HG03432 (cell line): ENCODE measurements around the gene BMP3.

Experiments
- ATAC-seq: cut with Tn5 transposase; IDR thresholded peaks from one replicate; pipeline ENCODE4 v1.9.1; 2021; ENCODE audit warnings: mild to moderate bottlenecking, moderate library complexity; ENCODE audit not compliant: unreplicated experiment

The BMP3 gene

DNA sequence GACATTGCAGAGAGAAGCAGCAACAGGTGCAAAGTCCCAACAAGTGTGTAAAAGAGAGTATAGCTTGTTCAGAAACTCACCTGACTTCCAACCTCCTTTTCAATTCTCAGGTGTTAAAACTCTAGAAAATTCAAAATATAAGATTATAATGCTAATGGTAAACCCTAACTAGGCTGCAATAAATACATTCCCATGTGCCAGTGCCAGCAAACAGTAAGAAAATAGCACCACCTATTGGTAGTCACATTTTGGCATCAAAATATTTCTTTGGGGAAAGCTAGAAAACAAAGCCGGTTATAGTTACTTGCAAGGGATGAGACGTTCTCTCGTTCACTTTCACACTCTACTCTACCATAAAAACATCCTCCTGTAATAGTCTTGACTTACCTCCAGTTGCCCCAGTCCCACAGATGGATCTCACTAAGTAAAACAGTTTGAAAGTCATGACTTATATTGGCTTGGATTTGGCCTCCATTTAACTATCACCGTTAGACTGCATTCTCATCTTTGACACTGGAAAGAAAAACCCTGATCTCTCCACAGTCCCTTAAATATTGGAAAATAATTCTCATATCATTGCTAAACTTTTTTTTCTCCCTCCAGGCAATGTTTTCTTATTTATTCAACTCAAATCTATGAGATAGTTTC, 9.6 kb downstream of the BMP3 start:
- ATAC-seq = peak; percentile 64

- ATAC-seq = no peak
These were observed 12.3 kb downstream of the BMP3 start for GRCh38 chr4:81042578-81043365.

- ATAC-seq = no peak
These were observed 18.8 kb downstream of the BMP3 start for GRCh38 chr4:81049330-81049729.

GRCh38 chr4:81049907-81050306, 19.4 kb downstream of the BMP3 start:
- no peak for ATAC-seq

DNA sequence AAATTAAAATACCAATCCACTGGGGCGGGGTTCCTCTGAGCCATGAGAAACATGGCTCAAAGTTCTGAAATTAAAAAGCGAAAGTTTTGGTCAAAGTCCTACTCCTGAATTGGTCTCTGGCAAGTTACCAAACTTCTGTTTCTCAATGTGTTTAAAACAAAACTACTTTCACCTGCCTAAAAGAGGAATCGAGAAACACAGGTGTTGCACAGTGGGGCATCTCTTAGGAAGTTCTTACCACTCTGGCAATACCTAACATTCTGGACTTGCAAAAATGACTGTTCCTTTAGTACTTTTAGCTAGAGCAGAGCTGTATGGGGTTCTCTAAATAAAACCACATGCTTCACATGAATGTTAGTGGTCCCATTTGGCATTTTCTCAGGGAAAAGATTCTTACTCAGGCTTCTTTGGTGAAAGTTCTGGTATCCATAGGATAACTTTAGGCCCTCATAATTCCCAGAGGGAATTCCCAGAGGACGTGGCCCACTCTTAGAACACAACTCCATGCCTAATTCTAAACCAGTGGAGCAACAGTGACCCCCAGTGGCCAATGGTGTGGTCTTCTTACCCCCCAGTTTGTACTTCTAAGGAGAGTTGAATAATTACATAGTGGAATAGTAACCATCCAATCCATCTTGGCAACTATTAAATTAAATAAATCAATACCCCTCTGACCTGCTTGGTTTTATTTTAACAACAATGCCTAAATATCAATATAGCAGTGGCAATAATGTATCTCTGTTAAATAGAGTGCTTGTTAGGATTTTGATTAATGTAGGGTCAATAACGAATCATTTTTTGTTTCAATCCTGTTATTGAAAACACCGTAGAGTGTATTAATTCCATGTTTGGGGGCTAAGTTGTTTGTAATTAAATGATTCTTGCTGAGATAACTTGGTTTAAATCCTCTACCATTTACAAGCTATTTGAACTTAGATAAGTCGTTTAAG, 21.9 kb downstream of the BMP3 start:
- ATAC-seq = peak; percentile 100

GRCh38 chr4:81058621-81059020, 28.1 kb downstream of the BMP3 start:
- no peak for ATAC-seq

DNA sequence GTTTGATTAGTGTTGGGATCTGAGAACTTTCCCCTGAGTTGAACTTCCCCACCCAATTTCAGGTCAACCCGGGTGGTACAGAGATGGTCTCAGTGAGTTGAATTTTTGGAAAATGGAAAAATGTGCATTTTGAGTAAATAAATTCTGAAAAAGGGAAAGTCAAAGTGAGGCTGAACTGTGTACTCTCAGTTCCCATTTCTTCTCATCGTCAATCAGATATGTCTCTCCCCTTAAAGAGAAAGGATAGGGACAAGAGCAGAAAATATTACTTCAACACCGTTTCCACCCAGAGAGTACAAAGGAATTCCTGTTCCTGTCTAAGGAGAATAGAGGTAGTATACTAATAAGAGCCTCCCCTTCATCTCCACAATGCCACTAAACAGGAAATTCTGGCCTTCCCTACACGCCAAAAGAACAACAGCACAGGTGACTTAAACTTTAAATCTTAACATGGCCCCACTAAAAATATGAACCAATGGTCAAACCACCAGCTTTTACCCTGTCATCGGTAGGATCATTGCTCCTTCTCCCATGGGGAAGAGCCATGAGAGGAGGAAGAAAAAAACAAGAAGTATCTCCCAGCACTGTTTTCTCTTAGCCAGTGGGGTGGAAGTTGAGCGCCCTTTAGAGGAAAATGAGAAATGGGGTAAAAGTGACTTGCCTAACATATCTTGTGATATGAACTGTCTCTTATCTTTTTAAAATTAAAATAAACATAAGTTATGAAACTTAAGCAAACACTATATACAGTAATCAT, 30.3 kb downstream of the BMP3 start:
- ATAC-seq = peak; percentile 42

- no peak for ATAC-seq
These were observed 30.8 kb downstream of the BMP3 start for GRCh38 chr4:81061344-81061730.

DNA sequence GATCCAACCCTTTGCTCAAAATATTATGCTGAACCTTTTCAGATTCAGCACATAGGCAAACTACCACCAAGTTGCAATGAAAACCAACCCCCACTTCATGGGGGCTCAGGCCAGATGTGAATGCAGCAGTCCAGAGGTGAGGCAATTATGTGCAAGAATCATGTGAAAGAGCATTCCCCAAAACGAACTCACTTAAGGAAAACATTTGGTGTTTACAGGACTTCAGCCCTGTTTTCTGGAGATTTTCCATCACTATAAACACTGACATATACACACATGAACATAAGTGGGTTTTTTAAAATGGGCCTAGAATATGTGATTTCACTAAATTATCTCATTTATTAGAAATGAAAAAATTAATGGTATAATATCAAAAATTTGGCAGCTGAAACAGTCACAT, 31.5 kb downstream of the BMP3 start:
- no peak for ATAC-seq

DNA sequence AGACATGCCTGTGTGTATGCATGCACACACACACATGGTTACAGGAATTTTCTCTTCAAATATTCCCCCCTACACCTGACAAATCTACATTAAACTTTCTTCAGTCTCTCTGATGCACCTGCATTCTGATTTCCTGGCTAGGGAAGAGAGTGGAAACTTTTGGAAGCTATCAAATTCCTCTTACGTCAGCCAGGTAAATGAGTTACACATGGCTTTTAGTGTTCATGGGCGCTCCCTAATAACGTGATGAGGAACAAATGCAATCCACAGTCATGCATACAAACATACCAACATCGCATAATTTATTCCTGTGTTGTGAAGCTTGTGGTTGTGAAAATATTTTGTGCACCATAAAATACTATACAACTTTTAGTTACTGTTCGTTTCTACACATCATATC, 34.9 kb downstream of the BMP3 start:
- ATAC-seq = no peak

DNA sequence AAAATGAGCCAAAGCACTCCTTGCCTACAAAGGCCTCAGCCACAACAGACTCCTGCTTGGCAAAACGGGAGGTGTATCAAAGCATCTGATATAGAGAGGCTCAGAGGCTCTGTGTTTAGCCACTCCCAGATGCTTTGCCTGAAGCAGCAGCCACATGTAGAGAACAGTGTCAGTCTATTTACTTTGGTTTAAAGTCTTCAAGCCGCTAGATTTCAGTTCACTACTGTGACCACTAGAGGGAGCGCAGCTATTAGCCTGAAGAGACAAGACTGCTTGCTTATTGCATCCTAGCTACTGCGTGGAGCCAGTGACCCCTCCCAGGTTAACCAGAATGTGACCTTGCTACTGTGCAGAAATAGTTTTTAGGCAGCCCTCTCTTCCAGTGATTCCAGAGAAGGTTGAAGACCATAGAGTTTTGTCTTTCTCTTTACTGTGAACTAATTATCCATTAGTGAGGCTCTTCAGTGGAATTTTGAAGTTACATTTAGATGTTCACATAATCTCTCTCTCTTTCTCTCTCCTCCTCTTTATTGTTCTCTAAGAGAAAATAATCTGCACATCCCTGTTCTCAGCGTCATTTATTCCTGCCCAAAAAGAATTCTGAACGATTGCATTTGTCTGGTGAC, 39.3 kb downstream of the BMP3 start:
- peak; percentile 99 for ATAC-seq

- no peak for ATAC-seq
These were observed 40.5 kb downstream of the BMP3 start for GRCh38 chr4:81071013-81071412.

- ATAC-seq = no peak
These were observed 50.6 kb downstream of the BMP3 start for GRCh38 chr4:81081156-81081555.

GRCh38 chr4:81084029-81084428, 53.5 kb downstream of the BMP3 start:
- no peak for ATAC-seq

DNA sequence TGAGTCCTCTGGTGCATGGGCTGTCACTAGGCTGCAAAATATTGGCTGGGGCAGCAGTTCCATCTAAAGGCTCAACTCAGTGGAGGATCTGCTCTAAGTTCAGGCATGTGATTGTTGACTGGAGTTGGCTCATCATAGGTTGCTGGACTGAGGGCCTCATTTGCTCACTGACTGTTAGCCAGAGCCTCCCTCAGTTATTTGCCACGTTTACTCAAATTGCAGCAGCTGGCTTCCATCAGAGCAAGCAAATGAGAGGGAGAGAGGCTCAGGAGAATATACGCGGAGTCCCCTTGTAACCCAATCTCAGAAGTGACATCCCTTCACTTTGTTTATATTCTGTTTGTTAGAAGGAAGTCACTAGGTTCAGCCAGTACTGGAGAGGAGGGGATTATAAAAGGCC, 54.1 kb downstream of the BMP3 start:
- ATAC-seq = no peak

DNA sequence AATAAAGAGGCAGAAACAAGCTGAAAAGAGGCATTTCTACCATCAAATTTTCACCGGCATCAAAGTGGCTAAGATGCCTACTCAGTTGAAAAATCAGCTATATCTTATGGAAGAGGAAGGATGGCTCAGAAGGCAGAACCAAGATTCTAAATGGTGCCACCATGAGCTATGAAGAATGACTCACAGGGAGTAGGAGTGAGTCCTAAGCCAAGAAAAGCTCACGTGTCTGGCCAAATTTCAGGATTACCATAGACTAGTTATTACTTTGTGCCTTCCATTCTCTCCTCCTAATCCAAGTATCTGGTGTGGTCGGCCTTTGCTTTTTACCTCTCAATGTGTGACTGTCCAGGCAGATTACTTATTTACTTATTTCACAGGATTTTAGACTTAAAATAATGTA, 54.8 kb downstream of the BMP3 start:
- ATAC-seq = no peak

- no peak for ATAC-seq
These were observed 55.5 kb downstream of the BMP3 start for GRCh38 chr4:81085979-81086378.

- no peak for ATAC-seq
These were observed 63.4 kb downstream of the BMP3 start for GRCh38 chr4:81093720-81094401.

DNA sequence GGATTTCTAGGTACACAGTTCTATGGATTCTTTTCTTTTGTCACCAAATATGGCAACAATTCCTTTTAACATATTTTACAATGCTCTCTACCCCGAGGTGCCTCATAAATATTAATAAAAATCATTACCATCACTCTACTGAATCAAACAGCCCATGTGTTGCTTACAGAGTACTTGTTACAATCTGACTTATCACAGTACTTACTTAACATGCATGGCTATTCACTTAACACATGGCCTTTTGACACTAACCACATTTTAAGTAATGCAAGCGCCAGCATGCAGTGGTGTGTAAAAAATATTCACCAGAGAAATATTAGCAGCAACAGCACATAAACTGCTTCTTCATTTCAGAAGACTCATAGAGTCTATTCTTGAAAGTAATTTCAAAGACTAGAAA, 64.9 kb downstream of the BMP3 start:
- ATAC-seq = no peak

GRCh38 chr4:81096566-81096965, 66.1 kb downstream of the BMP3 start:
- ATAC-seq = no peak
